Measurements from ENCODE around the gene GTF3C1. TPM values are rescaled to one million over a fixed set of nuclear protein-coding genes. Genes with fewer than 3 reads are reported as not detected.

Gene GTF3C1
- total RNA-seq, 2 donors from 2014 or later: 38.7 to 161 TPM

- Histone ChIP-seq H3K4me3 (no peak overlapping the region), H3K36me3 (replicated peaks in 1 of 2; ENCODE audit: insufficient read depth in 1 of 2, low read depth in 2 of 2) (peaks cover 27 to 48% of the 10 kb centered on the region in 2 donors), H3K27me3 (no peaks in the 10 kb centered on the region), H3K27ac (no peak overlapping the region), H3K4me1 (no peaks in the 10 kb centered on the region), H3K9me3 (no peaks in the 10 kb centered on the region)
- ATAC-seq (no peak), DNase-seq (no peak)
- WGBS, 2 donors: 81 to 89% methylated on average over 3 to 13 of the region's 18 CpGs
- intact Hi-C loops (cut with DNase I): no loop called here
- no peak for TF ChIP-seq POLR2A (IDR thresholded peaks at IDR 0.05)
- TF ChIP-seq, protein P1, sequence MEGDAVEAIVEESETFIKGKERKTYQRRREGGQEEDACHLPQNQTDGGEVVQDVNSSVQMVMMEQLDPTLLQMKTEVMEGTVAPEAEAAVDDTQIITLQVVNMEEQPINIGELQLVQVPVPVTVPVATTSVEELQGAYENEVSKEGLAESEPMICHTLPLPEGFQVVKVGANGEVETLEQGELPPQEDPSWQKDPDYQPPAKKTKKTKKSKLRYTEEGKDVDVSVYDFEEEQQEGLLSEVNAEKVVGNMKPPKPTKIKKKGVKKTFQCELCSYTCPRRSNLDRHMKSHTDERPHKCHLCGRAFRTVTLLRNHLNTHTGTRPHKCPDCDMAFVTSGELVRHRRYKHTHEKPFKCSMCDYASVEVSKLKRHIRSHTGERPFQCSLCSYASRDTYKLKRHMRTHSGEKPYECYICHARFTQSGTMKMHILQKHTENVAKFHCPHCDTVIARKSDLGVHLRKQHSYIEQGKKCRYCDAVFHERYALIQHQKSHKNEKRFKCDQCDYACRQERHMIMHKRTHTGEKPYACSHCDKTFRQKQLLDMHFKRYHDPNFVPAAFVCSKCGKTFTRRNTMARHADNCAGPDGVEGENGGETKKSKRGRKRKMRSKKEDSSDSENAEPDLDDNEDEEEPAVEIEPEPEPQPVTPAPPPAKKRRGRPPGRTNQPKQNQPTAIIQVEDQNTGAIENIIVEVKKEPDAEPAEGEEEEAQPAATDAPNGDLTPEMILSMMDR (IDR thresholded peaks at IDR 0.05): no peak
Measured at GRCh38 chr16:27462200-27462845, 87.4 kb downstream of the GTF3C1 start.

- H3K4me3 ChIP-seq: no peak overlapping the region
- peaks cover 26 to 46% of the 10 kb centered on the region in 2 donors for H3K36me3 ChIP-seq (replicated peaks in 1 of 2; ENCODE audit: insufficient read depth in 1 of 2, low read depth in 2 of 2)
- no peak for DNase-seq
- TF ChIP-seq POLR2A (IDR thresholded peaks at IDR 0.05): no peak
- TF ChIP-seq, protein P1 (IDR thresholded peaks at IDR 0.05): no peak
- WGBS, 2 donors: 63 to 79% methylated on average over 3 to 15 of the region's 16 CpGs
- intact Hi-C loops (cut with DNase I): no loop called here
- H3K4me1 ChIP-seq: peaks cover 3% of the 10 kb centered on the region
- ATAC-seq: no peak
- H3K9me3 ChIP-seq: no peaks in the 10 kb centered on the region
- H3K27me3 ChIP-seq: no peaks in the 10 kb centered on the region
- H3K27ac ChIP-seq: no peak overlapping the region
Measured at GRCh38 chr16:27461483-27462171, 88.1 kb downstream of the GTF3C1 start.

DNA sequence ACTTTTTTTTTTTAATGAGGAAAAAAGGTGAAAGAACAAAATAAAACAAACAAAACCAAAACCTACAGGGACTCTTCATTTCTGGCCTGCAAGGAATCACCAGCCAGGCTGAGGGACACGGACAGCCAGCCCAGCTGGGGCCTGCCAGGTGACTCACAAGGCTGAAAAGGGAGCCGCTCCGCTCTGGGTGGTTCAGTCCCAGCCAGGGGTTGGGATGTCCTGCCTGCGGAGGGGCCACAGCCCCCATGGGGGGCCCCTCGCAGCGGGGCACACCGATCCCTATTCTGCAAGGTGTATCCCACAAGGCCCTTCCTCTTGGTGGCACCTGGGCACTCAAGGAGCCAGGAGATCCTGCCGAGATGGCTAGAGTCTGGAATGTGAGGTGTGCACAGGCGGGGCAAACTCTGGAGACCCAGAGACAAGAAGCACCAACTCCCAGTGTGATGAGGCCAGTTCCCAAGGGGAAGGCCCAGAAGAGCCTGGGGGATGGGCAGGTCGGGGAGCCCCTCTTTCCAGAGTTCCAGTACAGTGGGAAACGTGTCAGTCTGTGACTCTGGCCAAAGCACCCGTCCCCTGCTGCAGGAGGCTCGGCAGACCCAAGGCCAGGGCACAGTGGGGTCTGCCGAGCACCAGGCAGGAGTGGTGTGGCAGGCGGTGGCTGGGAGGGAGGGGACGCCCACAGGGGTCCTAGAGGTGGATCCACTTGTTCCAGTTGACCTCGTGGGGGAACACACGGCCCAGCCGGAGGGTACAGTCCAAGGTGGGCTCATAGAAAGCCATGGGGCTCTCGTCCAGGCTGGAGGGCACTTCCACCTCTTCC is 88.8 kb downstream of the GTF3C1 start:
- Histone ChIP-seq H3K4me1 (peaks cover 3% of the 10 kb centered on the region), H3K4me3 (no peak overlapping the region), H3K36me3 (replicated peaks in 1 of 2; ENCODE audit: insufficient read depth in 1 of 2, low read depth in 2 of 2) (peaks cover 26 to 40% of the 10 kb centered on the region in 2 donors), H3K27me3 (no peaks in the 10 kb centered on the region), H3K9me3 (no peaks in the 10 kb centered on the region), H3K27ac (no peak overlapping the region)
- TF ChIP-seq POLR2A (IDR thresholded peaks at IDR 0.05): no peak
- TF ChIP-seq, protein P1 (IDR thresholded peaks at IDR 0.05): no peak
- DNase-seq (no peak), ATAC-seq (no peak)
- intact Hi-C loops (cut with DNase I): no loop called here
- WGBS, 2 donors: 78 to 79% methylated on average over 12 to 20 of the region's 20 CpGs

DNA sequence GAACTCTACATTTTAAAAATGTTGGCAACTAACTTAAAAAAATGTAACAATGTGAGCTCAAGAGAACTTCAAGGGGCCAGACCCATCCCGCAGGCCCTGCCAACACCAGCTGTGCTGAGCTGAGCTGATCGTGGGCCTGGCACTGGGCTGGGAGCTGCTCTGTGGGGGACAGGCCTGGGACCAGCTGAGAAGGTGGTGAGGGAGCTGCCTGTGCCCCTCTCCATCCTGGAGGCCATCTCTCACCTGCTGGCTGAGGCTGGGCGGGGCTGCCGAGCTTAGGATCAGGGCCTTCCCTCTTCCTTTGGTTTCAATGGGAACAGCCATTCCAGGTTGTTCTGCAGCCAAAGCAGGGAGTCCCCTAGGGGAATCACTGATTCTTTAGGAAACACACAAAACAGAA is 89.5 kb downstream of the GTF3C1 start:
- DNase-seq: no peak
- peaks cover 3% of the 10 kb centered on the region for H3K4me1 ChIP-seq
- H3K27me3 ChIP-seq: no peaks in the 10 kb centered on the region
- no peak for ATAC-seq
- no peak overlapping the region for H3K4me3 ChIP-seq
- H3K36me3 ChIP-seq (replicated peaks in 1 of 2; ENCODE audit: insufficient read depth in 1 of 2, low read depth in 2 of 2): peaks cover 23 to 34% of the 10 kb centered on the region in 2 donors
- H3K9me3 ChIP-seq: no peaks in the 10 kb centered on the region
- no peak overlapping the region for H3K27ac ChIP-seq
- WGBS, 2 donors: 74% methylated on average over 4 of the region's 4 CpGs
- TF ChIP-seq POLR2A (IDR thresholded peaks at IDR 0.05): no peak
- TF ChIP-seq, protein P1 (IDR thresholded peaks at IDR 0.05): no peak
- intact Hi-C loops (cut with DNase I): no loop called here
